SIG-M5 (cell line): ENCODE data around the gene SLC19A1.

Experiments
- DNase-seq: peaks from one replicate; lab custom pipeline; 2025; lab: John Stamatoyannopoulos, UW

SLC19A1 gene

DNA sequence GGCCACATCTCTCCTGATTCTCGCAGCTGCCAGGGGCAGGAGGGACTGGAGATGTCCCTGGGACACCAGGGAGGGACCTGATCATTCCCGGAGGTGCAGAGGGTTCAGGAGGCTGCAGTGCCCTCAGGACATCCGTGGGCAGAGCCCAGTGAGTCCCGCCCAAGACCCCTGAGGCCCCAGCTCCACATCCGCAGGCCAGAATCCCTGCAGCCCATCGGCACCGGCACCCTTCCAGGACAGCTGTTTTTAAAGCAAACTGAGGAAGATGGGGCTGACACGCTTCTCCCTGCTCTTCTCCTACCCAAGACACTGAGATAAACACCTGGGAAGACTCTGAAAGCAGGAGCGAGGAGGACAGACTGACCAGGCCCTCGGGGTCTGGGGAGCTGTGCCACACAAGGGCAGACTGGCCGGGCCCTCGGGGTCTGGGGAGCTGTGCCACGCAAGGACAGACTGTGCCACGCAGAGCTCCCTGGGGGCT, 25.5 kb downstream of the SLC19A1 start:
- no peak for DNase-seq

GRCh38 chr21:45516071-45516670, 26.1 kb downstream of the SLC19A1 start:
- no peak for DNase-seq

DNA sequence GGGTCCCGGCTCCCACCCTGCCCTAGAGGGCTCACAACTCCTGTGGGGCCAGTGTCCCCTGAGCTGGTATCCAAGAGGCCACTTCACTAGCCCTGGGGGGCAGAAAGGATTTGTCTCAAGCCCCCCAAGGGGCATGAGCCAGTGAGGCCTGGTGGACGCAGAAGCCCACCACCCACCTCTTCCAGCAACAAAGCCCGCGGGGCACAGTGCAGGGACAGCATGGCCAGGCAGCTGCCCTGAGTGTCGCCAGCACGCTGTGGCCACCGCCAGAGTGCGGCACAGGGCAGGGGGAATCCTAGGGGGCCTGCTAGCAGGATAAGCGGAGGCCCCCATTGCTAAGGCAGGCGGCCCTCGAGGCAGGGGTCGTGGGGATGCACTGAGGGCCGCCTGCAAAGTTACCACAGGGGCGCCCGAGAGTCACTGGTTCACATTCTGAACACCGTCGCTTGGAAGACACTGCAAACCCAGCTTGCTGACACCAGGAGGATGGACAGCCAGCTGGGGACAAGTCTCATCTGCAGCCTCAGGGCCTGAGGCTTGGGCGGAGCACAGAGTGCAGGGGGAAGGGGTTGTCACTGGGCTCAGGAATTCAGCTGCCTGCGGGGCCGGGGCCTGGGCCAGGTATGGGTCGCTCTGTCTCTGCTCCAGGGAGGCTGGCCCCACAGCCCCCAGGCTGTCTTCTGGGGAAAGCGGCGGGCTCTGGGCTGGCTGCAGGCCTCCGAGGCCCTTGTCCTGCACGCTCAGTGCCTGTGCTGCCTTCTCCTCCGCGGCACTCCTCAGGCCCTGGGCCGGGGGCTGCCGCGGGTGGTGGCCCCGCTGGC, 26.8 kb downstream of the SLC19A1 start:
- no peak for DNase-seq

DNA sequence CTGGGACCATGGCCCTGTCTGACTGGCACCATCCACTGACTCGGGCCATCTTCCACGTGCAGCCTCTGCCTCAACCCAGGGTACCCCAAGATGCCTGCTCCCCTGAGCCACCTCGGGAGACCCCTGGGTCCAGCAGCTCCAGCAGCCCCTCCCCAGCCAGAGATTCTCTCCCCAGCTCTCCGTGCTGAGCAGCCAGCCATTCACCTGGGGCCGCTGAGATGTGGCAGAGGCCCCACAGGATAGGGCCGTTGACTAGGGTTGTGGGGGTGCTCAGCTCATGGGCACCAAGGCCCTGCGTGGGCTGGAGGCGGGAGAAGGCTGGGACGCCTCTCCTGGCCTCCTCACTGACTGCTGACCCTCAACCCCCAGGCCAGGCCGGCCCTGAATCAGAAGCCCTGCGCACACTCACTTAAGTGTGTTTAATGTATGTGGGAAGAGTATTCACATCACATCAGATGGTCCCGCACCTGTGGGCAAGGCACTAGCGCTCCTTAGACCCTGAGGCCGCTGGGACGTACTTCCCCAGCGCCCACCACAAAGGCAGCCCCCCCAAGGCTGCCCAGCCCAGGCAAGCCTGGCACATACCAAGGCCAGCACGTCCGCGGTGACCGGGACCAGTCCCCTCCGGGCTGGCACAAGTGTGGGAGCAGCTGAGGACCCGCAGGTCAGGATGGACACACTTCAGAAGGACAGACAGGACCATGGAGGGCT, 27.8 kb downstream of the SLC19A1 start:
- DNase-seq = no peak

- no peak for DNase-seq
Observed at GRCh38 chr21:45513741-45514310, 28.4 kb downstream of the SLC19A1 start.

GRCh38 chr21:45513003-45513717, 29.1 kb downstream of the SLC19A1 start:
- no peak for DNase-seq

- no peak for DNase-seq
Observed at GRCh38 chr21:45512626-45513002, 29.6 kb downstream of the SLC19A1 start.

DNA sequence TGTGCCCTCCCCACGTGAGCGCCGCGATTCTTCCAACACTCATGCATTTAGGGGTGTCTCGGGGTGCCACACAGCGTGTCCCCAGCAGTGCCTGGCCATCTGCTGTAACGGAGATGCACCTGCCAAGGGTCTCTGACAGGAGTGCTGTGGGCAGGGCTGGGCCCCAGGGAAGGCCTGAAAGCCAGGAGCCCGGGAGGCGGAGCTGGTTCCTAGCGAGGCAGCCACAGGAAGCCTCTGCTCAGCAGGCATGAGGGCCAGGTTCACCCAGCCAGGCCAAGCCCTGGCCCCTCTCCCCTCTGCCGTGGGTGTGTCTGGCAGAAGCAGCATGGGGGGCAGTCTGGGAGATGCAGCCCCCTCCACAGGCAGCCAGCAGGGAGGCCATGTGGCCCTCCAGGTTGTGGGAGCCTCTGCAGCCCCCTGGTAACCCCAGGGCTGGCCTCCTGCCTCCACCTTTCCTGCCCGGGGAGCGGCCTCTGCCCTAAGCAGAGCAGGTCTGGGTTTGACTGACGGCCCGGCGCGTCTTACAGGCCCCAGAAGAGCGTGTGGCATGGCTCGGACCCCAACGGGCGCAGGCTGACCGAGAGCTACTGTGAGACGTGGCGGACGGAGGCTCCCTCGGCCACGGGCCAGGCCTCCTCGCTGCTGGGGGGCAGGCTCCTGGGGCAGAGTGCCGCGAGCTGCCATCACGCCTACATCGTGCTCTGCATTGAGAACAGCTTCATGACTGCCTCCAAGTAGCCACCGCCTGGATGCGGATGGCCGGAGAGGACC, 30.4 kb downstream of the SLC19A1 start:
- no peak for DNase-seq

- DNase-seq = no peak
Observed at GRCh38 chr21:45511007-45511406, 31.2 kb downstream of the SLC19A1 start.

DNA sequence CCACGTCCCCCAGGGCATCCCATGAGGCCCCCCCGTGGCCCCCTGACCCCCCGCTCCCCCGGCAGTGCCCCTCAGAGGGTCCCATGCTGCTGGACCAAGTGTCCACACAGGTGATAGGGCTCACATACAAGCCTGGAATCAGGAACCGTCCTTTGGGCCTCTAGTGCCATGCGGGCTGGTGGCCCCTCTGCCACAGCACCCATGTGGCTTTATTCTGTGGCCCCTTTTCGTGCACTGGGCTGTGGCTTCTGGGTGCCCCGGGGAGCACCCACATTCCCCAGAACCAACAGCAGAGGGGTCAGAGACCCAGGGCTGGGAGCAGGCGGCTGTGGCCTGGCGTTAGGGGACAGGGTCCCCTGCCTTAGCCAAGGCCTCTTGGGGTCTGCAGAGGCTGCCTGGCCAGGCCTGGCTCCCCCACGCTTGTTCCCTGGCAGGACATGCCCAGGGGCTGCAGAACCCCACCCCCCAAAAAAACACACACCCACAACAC, 31.7 kb downstream of the SLC19A1 start:
- no peak for DNase-seq

GRCh38 chr21:45509566-45510465, 32.4 kb downstream of the SLC19A1 start:
- DNase-seq = no peak

- no peak for DNase-seq
Observed at GRCh38 chr21:45508607-45509565, 33.4 kb downstream of the SLC19A1 start.

- DNase-seq = no peak
Observed at GRCh38 chr21:45507888-45508508, 34.2 kb downstream of the SLC19A1 start.

- no peak for DNase-seq
Observed at GRCh38 chr21:45507523-45507875, 34.7 kb downstream of the SLC19A1 start.

DNA sequence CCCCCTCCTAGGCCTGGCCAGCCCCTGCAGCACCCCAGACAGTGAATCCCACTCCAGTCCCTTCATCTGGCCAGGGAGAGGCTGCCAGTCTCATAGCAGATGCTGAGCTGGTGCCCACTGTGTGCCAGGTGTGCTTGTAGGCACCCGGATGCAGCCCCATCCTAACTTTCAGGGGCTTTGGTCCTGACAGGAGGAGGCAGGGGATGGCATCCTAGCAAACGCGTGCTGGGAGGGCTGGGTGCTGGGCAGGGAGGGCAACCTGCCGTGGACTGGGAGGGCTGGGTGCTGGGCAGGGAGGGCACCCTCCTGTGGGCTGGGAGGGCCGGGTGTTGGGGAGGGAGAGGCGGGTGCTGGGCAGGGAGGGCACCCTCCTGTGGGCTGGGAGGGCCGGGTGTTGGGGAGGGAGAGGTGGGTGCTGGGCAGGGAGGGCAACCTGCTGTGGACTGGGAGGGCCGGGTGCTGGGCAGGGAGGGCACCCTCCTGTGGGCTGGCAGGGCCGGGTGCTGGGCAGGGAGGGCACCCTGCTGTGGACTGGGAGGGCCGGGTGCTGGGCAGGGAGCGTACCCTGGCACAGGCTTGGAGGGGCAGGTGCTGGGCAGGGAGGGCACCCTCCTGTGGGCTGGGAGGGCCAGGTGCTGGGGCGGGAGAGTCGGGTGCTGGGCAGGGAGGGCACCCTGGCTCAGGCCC, 35.3 kb downstream of the SLC19A1 start:
- DNase-seq = no peak

- no peak for DNase-seq
Observed at GRCh38 chr21:45506241-45506817, 35.9 kb downstream of the SLC19A1 start.

DNA sequence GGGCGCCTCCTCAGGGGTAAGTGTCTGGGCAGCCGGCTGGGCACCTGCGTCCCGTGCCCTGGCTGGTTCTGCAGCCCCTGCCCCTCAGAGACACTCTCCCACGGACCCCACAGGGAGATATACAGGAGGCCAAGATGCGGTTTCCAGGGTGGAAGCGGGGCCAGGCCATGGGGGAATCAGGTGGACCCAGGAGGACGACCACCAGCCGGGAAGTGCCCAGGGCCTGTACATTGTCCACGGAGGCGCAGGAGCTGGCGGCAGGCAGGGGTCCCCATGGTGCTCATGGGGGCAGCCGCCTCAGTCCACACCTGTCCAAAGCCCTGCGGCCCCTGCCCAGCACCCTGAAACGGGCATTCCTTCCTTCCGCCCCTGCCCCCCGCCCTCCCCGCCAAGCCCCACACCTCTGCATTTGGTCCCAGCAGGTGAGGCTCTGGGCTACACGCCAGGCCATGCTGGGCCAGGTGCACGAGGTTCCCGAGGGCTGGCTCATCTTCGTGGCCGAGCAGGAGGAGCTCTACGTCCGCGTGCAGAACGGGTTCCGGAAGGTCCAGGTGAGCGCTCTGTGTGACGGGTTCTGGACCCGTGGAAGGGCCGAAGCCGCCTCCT, 36.7 kb downstream of the SLC19A1 start:
- DNase-seq = no peak
